Smooth muscle cell (in vitro differentiated cells): ENCODE results near the gene PRKCZ. TPM values are rescaled to one million over a fixed set of nuclear protein-coding genes. Genes with fewer than 3 reads are reported as not detected.
A peak's percentile ranks its signal among the peaks of the same experiment; 100 is the strongest.

Experiments
- DNase-seq: peaks from one replicate; lab custom pipeline; 2025; ENCODE audit not compliant: unreplicated experiment; lab: John Stamatoyannopoulos, UW
- H2AFZ ChIP-seq: fragments of 200-600 bp; sonication (generic); 2 replicates; pipeline ENCODE4 v1.6.0; 2016; ENCODE audit warnings: antibody characterized with exemption, low read depth, mild to moderate bottlenecking
- H3F3A ChIP-seq: fragments of 200-600 bp; sonication (generic); 2 replicates; pipeline ENCODE4 v1.6.0; 2017; ENCODE audit warnings: antibody characterized with exemption, low read depth
- H3K27ac ChIP-seq: fragments of 200-600 bp; sonication (generic); 2 replicates; pipeline ENCODE4 v1.5.1; 2016; ENCODE audit warnings: low read depth, mild to moderate bottlenecking
- H3K27me3 ChIP-seq: fragments of 200-600 bp; sonication (generic); 2 replicates; pipeline ENCODE4 v1.6.1; 2016; ENCODE audit warnings: low read depth, mild to moderate bottlenecking
- H3K36me3 ChIP-seq: fragments of 200-600 bp; sonication (generic); 2 replicates; pipeline ENCODE4 v1.5.1; 2016; ENCODE audit warnings: low read depth
- H3K4me1 ChIP-seq: fragments of 200-600 bp; sonication (generic); 2 replicates; pipeline ENCODE4 v1.5.1; 2016; ENCODE audit warnings: low read depth
- H3K4me2 ChIP-seq: fragments of 200-600 bp; sonication (generic); 2 replicates; pipeline ENCODE4 v1.6.0; 2016; ENCODE audit warnings: mild to moderate bottlenecking
- H3K4me3 ChIP-seq: fragments of 200-600 bp; sonication (generic); 2 replicates; pipeline ENCODE4 v1.5.1; 2016; ENCODE audit warnings: mild to moderate bottlenecking
- H3K79me2 ChIP-seq: fragments of 200-600 bp; sonication (generic); 2 replicates; pipeline ENCODE4 v1.6.0; 2016; ENCODE audit warnings: low read depth, mild to moderate bottlenecking
- H3K9ac ChIP-seq: fragments of 200-600 bp; sonication (generic); 2 replicates; pipeline ENCODE4 v1.6.0; 2016; ENCODE audit warnings: low read depth
- H3K9me3 ChIP-seq: fragments of 200-600 bp; sonication (generic); replicated peaks from 2 replicates; pipeline ENCODE4 v1.5.1; 2016; ENCODE audit warnings: low read depth
- H4K20me1 ChIP-seq: fragments of 200-600 bp; sonication (generic); 2 replicates; pipeline ENCODE4 v1.6.0; 2016; ENCODE audit warnings: low read depth
- CTCF ChIP-seq: fragments of 200-600 bp; sonication (generic); IDR thresholded peaks from 2 replicates; pipeline ENCODE4 v1.5.1; 2017; ENCODE audit warnings: borderline replicate concordance, mild to moderate bottlenecking, antibody characterized with exemption; ENCODE audit not compliant: insufficient read depth, poor library complexity, severe bottlenecking
- WGBS: methylation state at CpG from one replicate; pipeline ENCODE4 v1.1.7; 2016; ENCODE audit warnings: low lambda C conversion rate; 5-methylcytosine and 5-hydroxymethylcytosine counted together
- polyA plus RNA-seq: library from polyadenylated mRNA; unstranded; fragments of >200 nt; fragmentation: Nextera tagmentation; extraction: Ambion mirVana; gene quantifications from 2 replicates; pipeline ENCODE4 v1.2.1, GENCODE V29; 2016
- total RNA-seq: library from RNA; depleted of rRNA; stranded (reverse); fragments of >200 nt; gene quantifications from 2 replicates; pipeline ENCODE4 v1.2.3, GENCODE V29; 2014

The PRKCZ gene
- total and polyA plus RNA-seq, 2 experiments from 2014 or later, result 5.8 to 10.3 TPM

- Histone ChIP-seq H3K27me3 (peaks cover 75% of the 10 kb centered on the region), H3K27ac (no peak overlapping the region), H3K36me3 (no peaks in the 10 kb centered on the region), H3F3A (no peaks in the 10 kb centered on the region), H3K9me3 (no peaks in the 10 kb centered on the region), H4K20me1 (no peaks in the 10 kb centered on the region), H2AFZ (no peak overlapping the region), H3K4me3 (peak overlapping the region; percentile 34), H3K4me2 (peak overlapping the region; percentile 80), H3K79me2 (no peaks in the 10 kb centered on the region), H3K4me1 (no peaks in the 10 kb centered on the region), H3K9ac (no peak overlapping the region)
- TF ChIP-seq CTCF, result no peak
- 51% methylated on average over 21 of the region's 61 CpGs for WGBS
- no peak for DNase-seq
Observed at GRCh38 chr1:2019571-2020309, 30.5 kb upstream of the PRKCZ start.

DNA sequence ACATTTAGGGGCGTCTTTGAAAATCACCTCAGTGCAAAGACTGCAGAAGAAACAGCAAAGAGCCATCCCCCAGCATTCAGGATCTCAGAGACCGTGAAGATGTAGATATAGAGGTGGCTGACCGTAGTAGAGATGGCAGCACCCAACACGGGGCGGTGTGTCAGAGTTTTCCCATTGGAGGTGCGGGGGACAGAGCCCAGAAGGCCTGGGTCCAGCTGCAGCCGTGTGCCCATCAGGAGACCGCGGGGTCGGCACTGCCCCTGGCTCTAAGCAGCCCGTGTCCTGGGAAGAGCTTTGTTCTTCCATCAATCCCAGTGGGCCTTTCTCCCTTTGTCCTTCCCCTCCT, 29.9 kb upstream of the PRKCZ start:
- no peaks in the 10 kb centered on the region for H4K20me1 ChIP-seq
- no peak overlapping the region for H3K4me3 ChIP-seq
- no peak overlapping the region for H3K27ac ChIP-seq
- no peaks in the 10 kb centered on the region for H3K79me2 ChIP-seq
- TF ChIP-seq CTCF, result no peak
- H3K4me1 ChIP-seq, result no peaks in the 10 kb centered on the region
- WGBS, result 92% methylated on average over 11 of the region's 11 CpGs
- no peak overlapping the region for H3K9ac ChIP-seq
- no peak overlapping the region for H3K4me2 ChIP-seq
- no peaks in the 10 kb centered on the region for H3K9me3 ChIP-seq
- H3K27me3 ChIP-seq, result peaks cover 70% of the 10 kb centered on the region
- no peak overlapping the region for H2AFZ ChIP-seq
- H3F3A ChIP-seq, result no peaks in the 10 kb centered on the region
- H3K36me3 ChIP-seq, result no peaks in the 10 kb centered on the region
- DNase-seq, result no peak

GRCh38 chr1:2021550-2021949, 28.7 kb upstream of the PRKCZ start:
- WGBS, result 92% methylated on average over 25 of the region's 25 CpGs
- H3K4me2 ChIP-seq, result no peak overlapping the region
- TF ChIP-seq CTCF, result no peak

GRCh38 chr1:2022063-2022770, 28.0 kb upstream of the PRKCZ start:
- H3K36me3 ChIP-seq, result no peaks in the 10 kb centered on the region
- no peak overlapping the region for H3K9ac ChIP-seq
- no peaks in the 10 kb centered on the region for H4K20me1 ChIP-seq
- peaks cover 52% of the 10 kb centered on the region for H3K27me3 ChIP-seq
- H3K79me2 ChIP-seq, result no peaks in the 10 kb centered on the region
- H3K4me3 ChIP-seq, result no peak overlapping the region
- H3F3A ChIP-seq, result no peaks in the 10 kb centered on the region
- no peak overlapping the region for H3K4me2 ChIP-seq
- TF ChIP-seq CTCF, result no peak
- WGBS, result 86% methylated on average over 21 of the region's 21 CpGs
- no peak overlapping the region for H3K27ac ChIP-seq
- no peak overlapping the region for H2AFZ ChIP-seq
- no peaks in the 10 kb centered on the region for H3K4me1 ChIP-seq
- no peaks in the 10 kb centered on the region for H3K9me3 ChIP-seq
- DNase-seq, result no peak

More at GRCh38 chr1:2021550-2021949, 28.7 kb upstream of the PRKCZ start:
- no peak for DNase-seq
- Histone ChIP-seq H3K79me2 (no peaks in the 10 kb centered on the region), H3F3A (no peaks in the 10 kb centered on the region), H3K36me3 (no peaks in the 10 kb centered on the region), H3K9me3 (no peaks in the 10 kb centered on the region), H3K4me1 (no peaks in the 10 kb centered on the region), H3K27me3 (peaks cover 59% of the 10 kb centered on the region), H3K27ac (no peak overlapping the region), H3K4me3 (no peak overlapping the region), H4K20me1 (no peaks in the 10 kb centered on the region), H2AFZ (no peak overlapping the region), H3K9ac (no peak overlapping the region)
